Activated naive CD4-positive, alpha-beta T cell treated with anti-CD3 and anti-CD28 coated beads for 36 hours (primary cell): Measurements from ENCODE around the gene CEND1. TPM values are rescaled to one million over a fixed set of nuclear protein-coding genes. Genes with fewer than 3 reads are reported as not detected.

Source experiments
- CTCF ChIA-PET: fragments of 350-600 bp; sonication (Branson Sonifier 250); formaldehyde crosslinking; loops from one replicate; lab custom pipeline; 2021; ENCODE audit warnings: antibody characterized with exemption; lab: Charles Lee
- DNase-seq: peaks from one replicate; pipeline ENCODE4 v3.0.0-alpha.2; 2020
- H3K27ac Mint-ChIP-seq: one replicate; pipeline ENCODE4 v1.8.0; 2021; ENCODE audit warnings: mild to moderate bottlenecking, mixed read lengths
- H3K27me3 Mint-ChIP-seq: one replicate; pipeline ENCODE4 v1.8.0; 2021; ENCODE audit warnings: low read depth, mixed read lengths
- H3K36me3 Mint-ChIP-seq: one replicate; pipeline ENCODE4 v1.8.0; 2021; ENCODE audit warnings: low read depth, mixed read lengths
- H3K4me1 Mint-ChIP-seq: one replicate; pipeline ENCODE4 v1.8.0; 2021; ENCODE audit warnings: low read depth, mixed read lengths
- H3K4me3 Mint-ChIP-seq: one replicate; pipeline ENCODE4 v1.8.0; 2021; ENCODE audit warnings: mild to moderate bottlenecking, moderate library complexity, mixed read lengths
- H3K9me3 Mint-ChIP-seq: one replicate; pipeline ENCODE4 v1.8.0; 2021; ENCODE audit warnings: mixed read lengths
- intact Hi-C: fragments of 100-400 bp; cut with micrococcal nuclease; formaldehyde crosslinking; loops from one replicate; pipeline ENCODE4 v1.15.1; 2023
- total RNA-seq, 2 experiments: library from RNA; stranded (reverse); gene quantifications; one replicate each; pipeline ENCODE4 v1.2.3, GENCODE V29; 2021

The CEND1 gene
- total RNA-seq, 2 experiments from 2014 or later: 0.17 TPM; not detected in 1

- Mint-ChIP-seq H3K36me3 (peaks cover 11% of the 10 kb centered on the region), H3K4me1 (peaks cover 12% of the 10 kb centered on the region), H3K9me3 (no peaks in the 10 kb centered on the region), H3K4me3 (peak overlapping the region; percentile 86), H3K27ac (no peak overlapping the region), H3K27me3 (no peaks in the 10 kb centered on the region)
- CTCF ChIA-PET: interaction anchor here (1.0 kb wide), 1 partner anchor 31 kb away, joined by 4 read pairs; no protein-coding TSS in a partner anchor
- DNase-seq: no peak
- intact Hi-C loops: loop anchor here (5.0 to 10.0 kb wide), 4 partner anchors 218 to 588 kb away; partner anchors contain the start of genes BET1L, IFITM1, LMNTD2 and PHRF1
Measured at GRCh38 chr11:794766-795633, 5.1 kb upstream of the CEND1 start.

DNA sequence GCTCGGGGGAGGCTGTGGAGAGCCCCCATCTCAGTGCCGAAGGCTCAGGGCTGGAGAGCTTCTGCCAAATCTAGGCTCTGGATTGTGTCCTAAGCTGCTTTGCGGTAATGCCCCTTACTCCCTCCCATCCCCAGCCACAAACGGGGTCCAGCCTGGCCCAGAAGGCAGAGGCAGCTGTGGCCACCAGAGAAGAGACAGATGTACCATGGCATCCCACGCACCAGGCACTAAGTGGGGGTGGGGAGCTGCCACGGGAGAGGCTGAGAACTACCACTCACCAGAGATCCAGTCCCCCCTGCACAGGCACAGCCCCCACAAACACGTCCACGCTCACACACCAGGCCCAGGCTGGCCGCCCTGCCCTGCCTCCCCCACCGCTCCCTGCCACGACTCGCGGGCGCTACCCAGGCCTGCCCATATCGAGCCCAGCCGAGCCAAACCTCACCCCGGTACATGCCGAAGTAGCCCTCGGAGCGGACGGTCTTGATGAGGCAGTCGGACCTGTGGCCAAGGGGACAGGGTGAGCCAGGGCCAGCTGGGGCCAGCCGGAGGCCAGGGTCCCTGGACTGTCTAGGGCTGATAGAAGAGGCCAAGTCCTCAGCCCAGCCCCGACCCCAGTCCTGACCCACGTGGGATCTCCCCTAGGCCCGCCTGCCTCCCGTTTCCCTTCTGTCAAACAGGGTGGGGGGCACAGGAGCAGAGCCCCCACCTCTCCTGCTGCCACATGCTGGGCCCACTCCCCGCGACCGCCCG, 4.3 kb upstream of the CEND1 start:
- no peak for DNase-seq
- Mint-ChIP-seq H3K27me3 (no peaks in the 10 kb centered on the region), H3K27ac (no peak overlapping the region), H3K9me3 (no peaks in the 10 kb centered on the region), H3K36me3 (peaks cover 11% of the 10 kb centered on the region), H3K4me1 (peaks cover 12% of the 10 kb centered on the region), H3K4me3 (peak overlapping the region; percentile 4)
- intact Hi-C loops: loop anchor here (10.0 kb wide), 1 partner anchor 479 kb away; the partner anchor contains the start of gene IFITM1
- CTCF ChIA-PET: no interaction called here

- peaks cover 3% of the 10 kb centered on the region for H3K27me3 Mint-ChIP-seq
- peaks cover 11% of the 10 kb centered on the region for H3K36me3 Mint-ChIP-seq
- no peak for DNase-seq
- intact Hi-C loops: loop anchor here (10.0 kb wide), 1 partner anchor 479 kb away; the partner anchor contains the start of gene IFITM1
- H3K4me1 Mint-ChIP-seq: peaks cover 12% of the 10 kb centered on the region
- no peak overlapping the region for H3K27ac Mint-ChIP-seq
- H3K4me3 Mint-ChIP-seq: no peak overlapping the region
- H3K9me3 Mint-ChIP-seq: no peaks in the 10 kb centered on the region
- CTCF ChIA-PET: no interaction called here
Measured at GRCh38 chr11:793556-793955, 3.7 kb upstream of the CEND1 start.

GRCh38 chr11:792873-793272, 3.0 kb upstream of the CEND1 start:
- Mint-ChIP-seq H3K9me3 (no peaks in the 10 kb centered on the region), H3K4me1 (peaks cover 12% of the 10 kb centered on the region), H3K27ac (no peak overlapping the region), H3K4me3 (no peak overlapping the region), H3K27me3 (peaks cover 3% of the 10 kb centered on the region), H3K36me3 (peaks cover 11% of the 10 kb centered on the region)
- CTCF ChIA-PET: no interaction called here
- no peak for DNase-seq
- intact Hi-C loops: loop anchor here (10.0 kb wide), 1 partner anchor 478 kb away; the partner anchor contains the start of gene IFITM1

GRCh38 chr11:792535-792821, 2.6 kb upstream of the CEND1 start:
- CTCF ChIA-PET: no interaction called here
- peaks cover 3% of the 10 kb centered on the region for H3K27me3 Mint-ChIP-seq
- intact Hi-C loops: loop anchor here (10.0 kb wide), 1 partner anchor 478 kb away; the partner anchor contains the start of gene IFITM1

GRCh38 chr11:791658-792534, 2.0 kb upstream of the CEND1 start:
- no peaks in the 10 kb centered on the region for H3K9me3 Mint-ChIP-seq
- peaks cover 11% of the 10 kb centered on the region for H3K36me3 Mint-ChIP-seq
- no peak overlapping the region for H3K27ac Mint-ChIP-seq
- peaks cover 12% of the 10 kb centered on the region for H3K4me1 Mint-ChIP-seq
- CTCF ChIA-PET: no interaction called here
- intact Hi-C loops: loop anchor here (10.0 kb wide), 1 partner anchor 477 kb away; the partner anchor contains the start of gene IFITM1
- H3K4me3 Mint-ChIP-seq: no peak overlapping the region
- no peak for DNase-seq
- peaks cover 3% of the 10 kb centered on the region for H3K27me3 Mint-ChIP-seq

More at GRCh38 chr11:792535-792821, 2.6 kb upstream of the CEND1 start:
- no peak for DNase-seq
- H3K27ac Mint-ChIP-seq: no peak overlapping the region
- peaks cover 11% of the 10 kb centered on the region for H3K36me3 Mint-ChIP-seq
- no peak overlapping the region for H3K4me3 Mint-ChIP-seq
- peaks cover 12% of the 10 kb centered on the region for H3K4me1 Mint-ChIP-seq
- no peaks in the 10 kb centered on the region for H3K9me3 Mint-ChIP-seq

DNA sequence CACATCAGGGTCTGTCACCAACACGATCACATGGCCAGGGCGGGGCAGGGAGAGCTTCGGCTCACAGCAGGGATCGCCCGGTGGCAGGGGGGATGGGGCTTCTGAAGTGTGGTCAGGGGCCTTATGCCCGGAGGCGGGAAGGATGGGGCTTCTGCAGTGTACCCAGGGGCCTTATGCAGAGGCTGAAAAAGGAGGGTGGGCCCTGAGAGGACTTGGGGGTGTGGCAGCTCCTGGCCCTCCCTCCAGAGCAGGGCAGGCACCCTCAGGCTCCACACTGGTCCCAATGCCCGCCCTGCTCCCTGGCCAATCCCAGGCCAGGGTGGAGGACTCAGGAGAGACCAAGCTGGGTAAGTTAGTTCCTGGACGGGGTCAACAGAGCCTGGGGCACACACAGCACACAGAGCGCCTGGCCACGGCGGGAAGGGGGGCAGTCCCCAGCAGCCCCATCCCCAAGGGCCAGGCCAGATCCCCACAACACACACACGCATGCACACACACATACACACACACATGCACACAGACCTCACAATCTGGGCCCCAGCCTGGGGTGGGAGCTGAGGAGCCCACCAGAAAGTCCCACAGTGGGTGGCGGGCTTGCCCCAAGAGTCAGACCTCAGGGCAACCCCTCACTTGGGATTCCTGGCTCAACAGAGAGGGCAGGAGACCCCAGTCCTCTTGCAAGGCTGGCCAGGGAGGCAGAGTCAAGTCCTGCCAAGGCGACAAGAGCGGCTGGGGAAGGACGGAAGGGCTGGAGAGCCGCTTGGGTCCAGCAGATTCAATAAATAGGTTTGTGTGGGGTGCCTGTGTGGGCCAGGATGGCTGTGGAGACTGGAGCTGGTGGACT, 1.1 kb upstream of the CEND1 start:
- intact Hi-C loops: loop anchor here (10.0 kb wide), 1 partner anchor 476 kb away; the partner anchor contains the start of gene IFITM1
- DNase-seq: no peak
- Mint-ChIP-seq H3K36me3 (peaks cover 11% of the 10 kb centered on the region), H3K4me1 (peaks cover 7% of the 10 kb centered on the region), H3K27ac (no peak overlapping the region), H3K9me3 (no peaks in the 10 kb centered on the region), H3K4me3 (no peak overlapping the region), H3K27me3 (peaks cover 3% of the 10 kb centered on the region)
- CTCF ChIA-PET: no interaction called here

DNA sequence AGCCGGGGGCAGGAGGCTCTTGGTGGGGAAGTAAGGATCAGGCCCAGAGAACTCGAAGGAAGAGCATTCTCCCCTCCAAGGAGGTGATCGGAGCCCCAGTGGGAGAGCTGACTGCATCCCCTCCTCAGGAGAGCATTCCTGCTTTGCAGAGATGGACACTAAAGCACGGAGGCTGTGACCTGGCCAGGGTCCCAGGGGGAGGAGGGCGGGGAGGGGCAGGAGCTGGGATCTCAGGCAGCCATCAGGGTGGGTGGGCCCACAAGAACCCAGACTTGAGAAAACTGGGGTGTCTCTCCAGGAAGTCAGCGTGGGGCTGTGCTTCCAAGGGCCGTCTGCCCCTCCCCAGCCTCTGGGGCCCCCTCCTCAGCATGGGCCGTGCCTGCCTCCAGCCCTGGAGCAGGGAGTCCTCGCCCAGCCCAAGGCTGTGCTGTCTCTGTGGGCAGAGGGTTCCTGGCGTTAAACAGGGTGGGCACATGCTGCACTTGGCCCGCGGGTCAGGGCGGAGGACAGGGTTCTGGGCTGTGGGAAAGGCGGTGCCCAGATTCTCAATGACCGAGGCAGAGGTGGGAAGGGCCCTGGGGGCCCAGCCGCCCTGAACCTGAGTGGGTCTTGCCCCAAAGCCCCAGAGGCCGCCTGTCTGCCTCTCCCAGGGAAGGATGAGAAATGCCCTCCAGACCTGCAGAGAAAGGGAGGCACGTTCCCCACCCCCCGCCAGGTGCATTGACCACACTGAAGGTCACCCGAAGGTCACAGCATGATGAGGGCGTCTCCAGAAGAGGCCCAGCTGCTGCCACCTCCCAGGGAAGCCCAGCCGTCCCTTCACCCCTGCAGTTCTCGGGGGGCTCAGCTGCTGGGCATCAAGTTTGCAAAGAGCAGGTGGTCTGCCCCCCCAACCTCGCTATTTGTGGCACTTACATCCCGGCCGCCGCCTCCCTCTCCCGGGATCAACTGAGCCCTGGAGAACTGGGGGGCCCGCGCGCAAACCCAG, 643 bp downstream of the CEND1 start:
- no peaks in the 10 kb centered on the region for H3K4me1 Mint-ChIP-seq
- CTCF ChIA-PET: no interaction called here
- H3K9me3 Mint-ChIP-seq: no peaks in the 10 kb centered on the region
- H3K36me3 Mint-ChIP-seq: peaks cover 11% of the 10 kb centered on the region
- intact Hi-C loops: no loop called here
- DNase-seq: no peak
- H3K27ac Mint-ChIP-seq: no peak overlapping the region
- peaks cover 3% of the 10 kb centered on the region for H3K27me3 Mint-ChIP-seq
- H3K4me3 Mint-ChIP-seq: no peak overlapping the region

GRCh38 chr11:788009-788640, 1.8 kb downstream of the CEND1 start:
- CTCF ChIA-PET: no interaction called here
- H3K27ac Mint-ChIP-seq: no peak overlapping the region
- H3K4me1 Mint-ChIP-seq: no peaks in the 10 kb centered on the region
- H3K9me3 Mint-ChIP-seq: no peaks in the 10 kb centered on the region
- DNase-seq: no peak
- H3K4me3 Mint-ChIP-seq: no peak overlapping the region
- peaks cover 3% of the 10 kb centered on the region for H3K27me3 Mint-ChIP-seq
- H3K36me3 Mint-ChIP-seq: peaks cover 8% of the 10 kb centered on the region
- intact Hi-C loops: no loop called here

DNA sequence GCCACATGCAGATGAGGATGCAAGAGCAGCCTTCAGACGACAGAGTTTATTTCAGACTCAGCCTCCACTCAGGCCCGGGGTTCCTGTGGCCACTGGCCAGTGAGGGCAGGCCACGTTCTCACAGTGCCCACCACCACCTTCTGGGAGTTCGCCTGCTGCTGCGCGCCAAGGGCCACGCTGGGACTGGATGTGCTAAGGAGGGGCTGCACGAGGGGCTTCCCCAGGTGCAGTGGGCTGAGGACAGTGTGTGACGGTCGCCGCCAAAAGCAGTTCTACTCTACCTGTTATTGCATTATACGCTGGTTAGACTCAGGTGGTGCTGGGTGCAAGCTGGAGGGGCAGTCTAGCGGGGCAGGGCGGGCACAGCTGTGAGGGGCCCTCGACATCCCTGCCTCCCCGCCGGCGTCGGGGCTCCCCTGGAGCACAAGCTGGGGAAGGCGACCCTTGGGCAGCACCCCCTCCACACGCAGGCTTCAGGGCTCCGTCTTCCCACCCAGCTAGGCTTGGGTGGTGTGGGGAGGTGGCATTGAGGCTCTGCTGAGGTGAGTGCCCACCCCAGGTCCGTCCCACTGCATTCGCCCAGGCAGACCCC, 2.7 kb downstream of the CEND1 start:
- Mint-ChIP-seq H3K9me3 (no peaks in the 10 kb centered on the region), H3K27ac (no peak overlapping the region), H3K27me3 (peaks cover 3% of the 10 kb centered on the region), H3K36me3 (peaks cover 7% of the 10 kb centered on the region), H3K4me1 (no peaks in the 10 kb centered on the region), H3K4me3 (no peak overlapping the region)
- CTCF ChIA-PET: no interaction called here
- intact Hi-C loops: no loop called here
- no peak for DNase-seq
